GM12801 (cell line): Measurements from ENCODE around the gene GH1.
"Not testable (repeated sequence)": the region's sequence is repeated elsewhere in the genome, so short reads cannot be mapped to it uniquely, and the experiment has no call there.

Experiments used
- CTCF ChIP-seq: IDR thresholded peaks from one replicate; pipeline ENCODE4 v1.5.1; 2011; ENCODE audit warnings: control low read depth; ENCODE audit not compliant: insufficient read length; ENCODE audit errors: extremely low read depth

The GH1 gene

GRCh38 chr17:63881935-63882601 is 36.6 kb downstream of the GH1 start, which contains the start of gene GH2:
Gene GH2 (minus strand): TSS chr17:63881944. CDS start chr17:63881801, 143 bp downstream.
- TF ChIP-seq CTCF: no peak

- TF ChIP-seq CTCF: no peak
Measured at GRCh38 chr17:63880706-63881105, 37.9 kb downstream of the GH1 start.

- not testable (repeated sequence) for TF ChIP-seq CTCF
Measured at GRCh38 chr17:63873577-63873976, 45.1 kb downstream of the GH1 start, which contains the start of gene CSH2. Gene CSH2 (minus strand): TSS chr17:63873677. CDS start chr17:63873614, 63 bp downstream.
